ENCODE measurements around the gene TBCK. TPM values are rescaled to one million over a fixed set of nuclear protein-coding genes. Genes with fewer than 3 reads are reported as not detected.

The TBCK gene
- total RNA-seq, 1 experiment from 2014 or later, result 25.5 TPM

- DNase-seq (ENCODE audit: low spot score), result no peak
- H3K36me3 ChIP-seq (ENCODE audit: insufficient read depth, low read length, poor library complexity, severe bottlenecking), result no peaks in the 10 kb centered on the region
- no TSS peak for BruUV-seq (replicated peaks)
- no peak for TF ChIP-seq CTCF (conservative IDR thresholded peaks at IDR 0.05; ENCODE audit: low read depth, low read length)
- no peaks in the 10 kb centered on the region for H3K27me3 ChIP-seq (replicated peaks; ENCODE audit: insufficient read depth, low read depth, low read length, poor library complexity)
- no peaks in the 10 kb centered on the region for H3K9me3 ChIP-seq (ENCODE audit: low read depth, low read length, poor library complexity, severe bottlenecking)
- H3K27ac ChIP-seq (ENCODE audit: low read depth, low read length, poor library complexity, severe bottlenecking), result no peak overlapping the region
- CTCF ChIA-PET, result no interaction called here
- intact Hi-C loops (cut with micrococcal nuclease; ENCODE audit: unreplicated experiment), result no loop called here
- no peaks in the 10 kb centered on the region for H3K4me1 ChIP-seq (ENCODE audit: insufficient read depth, low read length, poor library complexity, severe bottlenecking)
- H3K4me3 ChIP-seq (ENCODE audit: low read depth, low read length, poor library complexity, severe bottlenecking), result no peak overlapping the region
- POLR2A ChIA-PET (ENCODE audit: low non-redundant PET), result interaction anchor here (0.7 kb wide), 1 partner anchor 1435 kb away, joined by 7 read pairs; no protein-coding TSS in a partner anchor
These were observed 293.6 kb downstream of the TBCK start for GRCh38 chr4:106022454-106022853.

GRCh38 chr4:106021737-106022410, 294.1 kb downstream of the TBCK start:
- no peak for DNase-seq (ENCODE audit: low spot score)
- Histone ChIP-seq H3K27me3 (replicated peaks; ENCODE audit: insufficient read depth, low read depth, low read length, poor library complexity) (no peaks in the 10 kb centered on the region), H3K4me1 (ENCODE audit: insufficient read depth, low read length, poor library complexity, severe bottlenecking) (no peaks in the 10 kb centered on the region), H3K9me3 (ENCODE audit: low read depth, low read length, poor library complexity, severe bottlenecking) (no peaks in the 10 kb centered on the region), H3K36me3 (ENCODE audit: insufficient read depth, low read length, poor library complexity, severe bottlenecking) (no peaks in the 10 kb centered on the region), H3K27ac (ENCODE audit: low read depth, low read length, poor library complexity, severe bottlenecking) (no peak overlapping the region), H3K4me3 (ENCODE audit: low read depth, low read length, poor library complexity, severe bottlenecking) (no peak overlapping the region)
- TF ChIP-seq EZH2 (IDR thresholded peaks at IDR 0.05; ENCODE audit: borderline replicate concordance, low read depth, low read length, poor library complexity, severe bottlenecking) (no peak), CTCF (conservative IDR thresholded peaks at IDR 0.05; ENCODE audit: low read depth, low read length) (no peak)
- BruUV-seq (replicated peaks), result no TSS peak
- ChIA-PET CTCF (no interaction called here), POLR2A (ENCODE audit: low non-redundant PET) (no interaction called here)
- intact Hi-C loops (cut with micrococcal nuclease; ENCODE audit: unreplicated experiment), result no loop called here

GRCh38 chr4:106019771-106020170, 296.2 kb downstream of the TBCK start:
- H3K4me3 ChIP-seq (ENCODE audit: low read depth, low read length, poor library complexity, severe bottlenecking), result no peak overlapping the region
- H3K27ac ChIP-seq (ENCODE audit: low read depth, low read length, poor library complexity, severe bottlenecking), result no peak overlapping the region
- no peaks in the 10 kb centered on the region for H3K27me3 ChIP-seq (replicated peaks; ENCODE audit: insufficient read depth, low read depth, low read length, poor library complexity)
- H3K4me1 ChIP-seq (ENCODE audit: insufficient read depth, low read length, poor library complexity, severe bottlenecking), result no peaks in the 10 kb centered on the region
- ChIA-PET POLR2A (ENCODE audit: low non-redundant PET) (no interaction called here), CTCF (no interaction called here)
- no peaks in the 10 kb centered on the region for H3K36me3 ChIP-seq (ENCODE audit: insufficient read depth, low read length, poor library complexity, severe bottlenecking)
- DNase-seq (ENCODE audit: low spot score), result no peak
- no TSS peak for BruUV-seq (replicated peaks)
- intact Hi-C loops (cut with micrococcal nuclease; ENCODE audit: unreplicated experiment), result no loop called here
- no peak for TF ChIP-seq CTCF (conservative IDR thresholded peaks at IDR 0.05; ENCODE audit: low read depth, low read length)
- no peak for TF ChIP-seq EZH2 (IDR thresholded peaks at IDR 0.05; ENCODE audit: borderline replicate concordance, low read depth, low read length, poor library complexity, severe bottlenecking)
- H3K9me3 ChIP-seq (ENCODE audit: low read depth, low read length, poor library complexity, severe bottlenecking), result no peaks in the 10 kb centered on the region

Measured in A673 (cell line).